ENCODE results near the gene REXO1. TPM values are rescaled to one million over a fixed set of nuclear protein-coding genes. Genes with fewer than 3 reads are reported as not detected.

Gene REXO1
- total RNA-seq, 1 donor from 2014 or later = 40.8 TPM

DNA sequence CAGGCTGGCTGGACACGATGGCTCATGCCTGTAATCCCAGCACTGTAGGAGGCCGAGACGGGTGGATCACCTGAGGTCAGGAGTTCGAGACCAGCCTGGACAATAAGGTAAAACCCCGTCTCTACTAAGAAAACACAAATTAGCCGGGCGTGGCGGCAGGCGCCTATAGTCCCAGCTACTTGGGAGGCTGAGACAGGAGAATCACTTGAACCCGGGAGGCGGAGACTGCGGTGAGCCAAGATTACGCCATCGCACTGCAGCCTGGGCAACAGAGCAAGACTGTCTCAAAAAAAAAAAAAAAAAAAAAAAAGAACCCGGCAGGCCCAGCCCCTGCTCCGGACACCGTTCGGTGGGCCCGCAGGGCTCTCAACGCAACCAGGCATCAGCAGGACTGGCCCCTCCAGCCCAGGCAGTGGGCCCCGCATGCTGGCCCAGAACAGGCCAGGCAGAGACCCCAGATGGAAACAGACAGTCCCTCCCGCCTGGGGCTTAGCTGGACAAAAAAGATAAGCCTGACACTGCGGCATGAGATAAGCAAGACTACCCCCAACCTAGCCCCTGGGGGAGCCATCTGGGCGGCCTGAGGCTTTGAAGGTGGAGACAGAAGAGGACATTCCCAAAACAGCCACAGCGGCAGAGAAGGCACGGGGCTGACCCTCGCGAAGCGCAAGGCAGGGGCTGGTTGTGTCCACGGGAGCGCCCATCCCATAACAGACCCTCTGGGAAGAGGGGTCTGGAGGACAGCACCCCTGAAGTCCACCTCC, 11.6 kb downstream of the REXO1 start:
- no peak overlapping the region for H3K27ac Mint-ChIP-seq (ENCODE audit: unreplicated experiment)
- no peaks in the 10 kb centered on the region for H3K4me1 Mint-ChIP-seq
- H3K4me3 Mint-ChIP-seq = peak overlapping the region; percentile 12
- TF ChIP-seq, protein P1, sequence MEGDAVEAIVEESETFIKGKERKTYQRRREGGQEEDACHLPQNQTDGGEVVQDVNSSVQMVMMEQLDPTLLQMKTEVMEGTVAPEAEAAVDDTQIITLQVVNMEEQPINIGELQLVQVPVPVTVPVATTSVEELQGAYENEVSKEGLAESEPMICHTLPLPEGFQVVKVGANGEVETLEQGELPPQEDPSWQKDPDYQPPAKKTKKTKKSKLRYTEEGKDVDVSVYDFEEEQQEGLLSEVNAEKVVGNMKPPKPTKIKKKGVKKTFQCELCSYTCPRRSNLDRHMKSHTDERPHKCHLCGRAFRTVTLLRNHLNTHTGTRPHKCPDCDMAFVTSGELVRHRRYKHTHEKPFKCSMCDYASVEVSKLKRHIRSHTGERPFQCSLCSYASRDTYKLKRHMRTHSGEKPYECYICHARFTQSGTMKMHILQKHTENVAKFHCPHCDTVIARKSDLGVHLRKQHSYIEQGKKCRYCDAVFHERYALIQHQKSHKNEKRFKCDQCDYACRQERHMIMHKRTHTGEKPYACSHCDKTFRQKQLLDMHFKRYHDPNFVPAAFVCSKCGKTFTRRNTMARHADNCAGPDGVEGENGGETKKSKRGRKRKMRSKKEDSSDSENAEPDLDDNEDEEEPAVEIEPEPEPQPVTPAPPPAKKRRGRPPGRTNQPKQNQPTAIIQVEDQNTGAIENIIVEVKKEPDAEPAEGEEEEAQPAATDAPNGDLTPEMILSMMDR (conservative IDR thresholded peaks at IDR 0.05) = no peak
- no peak for DNase-seq (ENCODE audit: low read depth, low spot score)
- no peaks in the 10 kb centered on the region for H3K27me3 Mint-ChIP-seq (ENCODE audit: low read depth)
- H3K36me3 Mint-ChIP-seq (ENCODE audit: low read depth) = no peaks in the 10 kb centered on the region
- H3K9me3 Mint-ChIP-seq = no peaks in the 10 kb centered on the region

DNA sequence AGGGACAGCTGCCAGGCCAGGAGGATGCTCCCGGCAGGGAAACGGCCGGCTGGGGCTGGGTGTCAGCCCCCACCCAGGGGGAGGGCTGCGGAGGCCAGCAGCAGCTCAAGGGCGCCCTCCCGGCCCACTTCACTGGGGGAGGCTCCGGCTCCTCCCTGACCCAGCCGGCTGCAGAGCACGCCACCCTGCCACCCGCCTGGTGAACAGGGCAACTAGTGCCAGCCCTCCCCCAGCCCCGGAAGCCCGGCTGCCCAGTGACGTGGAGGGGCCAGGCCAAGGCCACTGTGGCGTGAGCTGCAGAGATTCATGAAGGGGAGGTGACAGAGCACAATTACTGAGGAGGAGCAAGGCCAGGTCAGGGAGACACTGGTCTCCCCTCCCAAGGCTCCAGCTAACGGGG, 14.7 kb downstream of the REXO1 start:
- H3K27ac Mint-ChIP-seq (ENCODE audit: unreplicated experiment) = no peak overlapping the region
- H3K4me1 Mint-ChIP-seq = no peaks in the 10 kb centered on the region
- TF ChIP-seq, protein P1 (conservative IDR thresholded peaks at IDR 0.05) = no peak
- H3K36me3 Mint-ChIP-seq (ENCODE audit: low read depth) = no peaks in the 10 kb centered on the region
- no peaks in the 10 kb centered on the region for H3K27me3 Mint-ChIP-seq (ENCODE audit: low read depth)
- no peak for DNase-seq (ENCODE audit: low read depth, low spot score)
- no peaks in the 10 kb centered on the region for H3K9me3 Mint-ChIP-seq
- no peak overlapping the region for H3K4me3 Mint-ChIP-seq

DNA sequence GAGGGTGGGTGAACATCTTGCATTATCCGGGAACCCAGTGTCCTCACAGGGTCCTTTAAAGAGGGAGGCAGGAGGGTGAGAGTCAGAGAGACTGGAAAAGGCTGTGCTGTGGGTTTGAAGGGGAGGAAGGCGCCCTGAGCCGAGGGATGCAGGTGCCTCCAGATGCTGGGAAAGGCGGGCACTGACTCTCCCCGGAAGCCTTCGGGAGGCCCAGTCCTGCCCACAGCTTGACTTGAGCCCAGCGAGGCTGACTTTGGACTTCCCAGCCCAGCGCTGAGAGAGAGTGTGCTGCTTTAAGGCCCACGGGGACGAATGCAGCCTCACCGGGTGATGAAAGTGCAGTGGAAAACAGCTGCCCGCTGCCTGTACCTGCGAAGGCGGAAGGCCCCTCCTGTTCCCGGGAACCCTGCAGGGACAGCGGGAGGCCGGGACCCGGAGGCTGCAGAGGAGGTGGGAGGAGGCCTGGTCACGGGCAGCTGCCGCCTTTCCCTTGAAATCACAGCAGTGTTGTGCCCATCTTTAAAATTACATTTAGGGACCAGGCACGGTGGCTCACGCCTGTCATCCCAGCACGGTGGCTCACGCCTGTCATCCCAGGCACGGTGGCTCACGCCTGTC, 16.1 kb downstream of the REXO1 start:
- Mint-ChIP-seq H3K9me3 (no peaks in the 10 kb centered on the region), H3K4me3 (no peak overlapping the region), H3K27me3 (ENCODE audit: low read depth) (no peaks in the 10 kb centered on the region), H3K4me1 (no peaks in the 10 kb centered on the region), H3K27ac (ENCODE audit: unreplicated experiment) (no peak overlapping the region), H3K36me3 (ENCODE audit: low read depth) (no peaks in the 10 kb centered on the region)
- DNase-seq (ENCODE audit: low read depth, low spot score) = no peak
- TF ChIP-seq, protein P1 (conservative IDR thresholded peaks at IDR 0.05) = no peak

DNA sequence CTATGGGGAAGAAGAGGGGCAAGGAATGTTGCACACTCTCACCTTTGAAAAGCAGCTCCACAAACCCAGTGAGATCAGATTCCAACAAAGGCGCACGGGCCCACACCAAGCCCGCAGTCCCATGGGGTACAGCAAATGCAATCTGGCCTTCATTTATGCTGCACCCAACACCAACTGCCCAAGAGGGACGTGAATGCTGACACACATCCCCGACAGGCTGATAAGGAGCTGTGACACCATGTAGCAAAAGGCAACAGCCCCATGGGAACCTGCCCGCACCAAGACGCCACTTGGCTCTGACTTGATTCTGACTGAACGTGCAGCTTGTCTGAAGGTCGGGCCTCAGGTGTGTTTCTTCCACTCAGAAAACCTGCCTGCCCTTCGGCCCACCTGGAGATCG, 17.3 kb downstream of the REXO1 start:
- DNase-seq (ENCODE audit: low read depth, low spot score) = no peak
- Mint-ChIP-seq H3K4me1 (no peaks in the 10 kb centered on the region), H3K9me3 (no peaks in the 10 kb centered on the region), H3K27me3 (ENCODE audit: low read depth) (no peaks in the 10 kb centered on the region), H3K4me3 (no peak overlapping the region), H3K27ac (ENCODE audit: unreplicated experiment) (no peak overlapping the region), H3K36me3 (ENCODE audit: low read depth) (peaks cover under 1% of the 10 kb centered on the region)
- TF ChIP-seq, protein P1 (conservative IDR thresholded peaks at IDR 0.05) = no peak

DNA sequence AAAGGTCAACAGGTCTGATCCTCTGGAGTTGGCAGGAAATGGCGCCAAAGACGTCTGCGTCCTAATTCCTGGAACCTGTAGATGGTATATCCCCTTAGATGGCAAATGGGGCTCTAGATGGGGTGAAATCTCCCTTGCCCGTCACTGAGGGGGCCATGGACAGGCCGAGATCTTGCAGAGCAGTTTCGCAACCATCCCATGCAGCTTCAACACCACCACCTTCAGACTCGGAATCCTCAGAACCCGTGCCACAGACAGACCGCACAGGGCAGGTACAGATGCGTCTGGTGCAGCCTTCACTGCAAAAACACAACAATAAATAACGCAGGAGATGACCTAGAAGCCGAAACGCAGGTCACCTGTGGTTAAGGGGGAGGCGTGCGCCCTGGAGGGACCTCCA, 17.7 kb downstream of the REXO1 start:
- Mint-ChIP-seq H3K4me1 (no peaks in the 10 kb centered on the region), H3K4me3 (no peak overlapping the region), H3K27me3 (ENCODE audit: low read depth) (no peaks in the 10 kb centered on the region), H3K27ac (ENCODE audit: unreplicated experiment) (no peak overlapping the region), H3K9me3 (no peaks in the 10 kb centered on the region), H3K36me3 (ENCODE audit: low read depth) (peaks cover 3% of the 10 kb centered on the region)
- DNase-seq (ENCODE audit: low read depth, low spot score) = no peak
- TF ChIP-seq, protein P1 (conservative IDR thresholded peaks at IDR 0.05) = no peak

All from neural crest cell (in vitro differentiated cells).